Liver (tissue), 3 donors: ENCODE measurements around the gene OOSP4B.

Experiments
- FOXA1 ChIP-seq: IDR thresholded peaks from 2 replicates; pipeline ENCODE4 v1.6.1; 2016; ENCODE audit warnings: antibody characterized with exemption
- HNF4A ChIP-seq, 2 donors: conservative IDR thresholded peaks; 2 replicates each; pipeline ENCODE4 v1.6.1; 2016; ENCODE audit warnings: antibody characterized with exemption in 2 of 2, mild to moderate bottlenecking in 2 of 2
- JUND ChIP-seq, 2 donors: IDR thresholded peaks; 2 replicates each; pipeline ENCODE4 v1.6.1; 2016; ENCODE audit warnings: antibody characterized with exemption in 2 of 2
- RAD21 ChIP-seq, 2 donors: IDR thresholded peaks; 2 replicates each; pipeline ENCODE4 v1.6.1; 2016; ENCODE audit warnings: antibody characterized with exemption in 2 of 2, mild to moderate bottlenecking in 2 of 2
- SP1 ChIP-seq: IDR thresholded peaks from 2 replicates; pipeline ENCODE4 v1.6.1; 2018; ENCODE audit warnings: antibody characterized with exemption, mild to moderate bottlenecking
- TAF1 ChIP-seq: conservative IDR thresholded peaks from 2 replicates; pipeline ENCODE4 v1.6.1; 2016; ENCODE audit warnings: antibody characterized with exemption, mild to moderate bottlenecking
- YY1 ChIP-seq: IDR thresholded peaks from 2 replicates; pipeline ENCODE4 v1.6.1; 2016; ENCODE audit warnings: antibody characterized with exemption, mild to moderate bottlenecking
- TF ChIP-seq, protein P1 (sequence below): IDR thresholded peaks from 2 replicates; pipeline ENCODE4 v1.6.1; 2016; ENCODE audit warnings: antibody characterized with exemption
- TF ChIP-seq, protein P2 (sequence below): fragments of 150-350 bp; IDR thresholded peaks from 2 replicates; pipeline ENCODE4 v1.5.1; 2017; ENCODE audit warnings: improper control_type of control experiment, low read depth, low read length; ENCODE audit not compliant: missing input control
- TF ChIP-seq, protein P3 (sequence below): IDR thresholded peaks from 2 replicates; pipeline ENCODE4 v1.6.1; 2016; ENCODE audit warnings: antibody characterized with exemption
- donor health status: healthy.
- donor health status: healthy.

DNA sequence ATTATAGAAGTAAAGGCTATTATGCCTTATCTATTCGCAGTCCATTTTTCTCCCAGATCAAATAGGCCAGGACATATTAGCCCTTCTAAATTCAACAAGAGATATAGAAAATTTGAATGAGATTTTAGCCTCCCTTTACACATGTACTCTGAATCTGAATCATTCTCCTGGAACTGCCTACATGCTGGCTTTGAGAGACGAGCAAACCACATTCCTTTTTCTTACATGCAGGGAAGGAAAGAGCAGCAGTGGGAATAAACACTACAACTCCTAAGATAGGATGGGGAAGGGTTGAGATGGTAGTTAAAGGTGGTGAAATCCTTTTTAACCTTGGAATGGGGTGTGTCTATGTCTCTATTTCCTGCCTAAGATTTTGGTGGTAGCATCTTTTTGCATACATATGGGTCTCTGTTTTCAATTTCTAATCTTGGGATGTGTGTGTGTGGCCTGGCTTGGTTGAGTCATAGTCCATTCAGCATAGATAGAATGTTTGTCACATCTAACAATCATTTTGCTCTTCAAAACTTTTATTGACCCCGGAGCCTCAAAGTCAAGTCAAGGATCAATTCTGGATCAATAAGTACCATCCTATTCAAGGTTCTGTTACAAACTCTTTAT, 12.1 kb downstream of the OOSP4B start:
- TF ChIP-seq HNF4A (conservative IDR thresholded peaks at IDR 0.05) = no peak
- TF ChIP-seq, protein P1, sequence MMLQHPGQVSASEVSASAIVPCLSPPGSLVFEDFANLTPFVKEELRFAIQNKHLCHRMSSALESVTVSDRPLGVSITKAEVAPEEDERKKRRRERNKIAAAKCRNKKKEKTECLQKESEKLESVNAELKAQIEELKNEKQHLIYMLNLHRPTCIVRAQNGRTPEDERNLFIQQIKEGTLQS = no peak
- TF ChIP-seq, protein P2, sequence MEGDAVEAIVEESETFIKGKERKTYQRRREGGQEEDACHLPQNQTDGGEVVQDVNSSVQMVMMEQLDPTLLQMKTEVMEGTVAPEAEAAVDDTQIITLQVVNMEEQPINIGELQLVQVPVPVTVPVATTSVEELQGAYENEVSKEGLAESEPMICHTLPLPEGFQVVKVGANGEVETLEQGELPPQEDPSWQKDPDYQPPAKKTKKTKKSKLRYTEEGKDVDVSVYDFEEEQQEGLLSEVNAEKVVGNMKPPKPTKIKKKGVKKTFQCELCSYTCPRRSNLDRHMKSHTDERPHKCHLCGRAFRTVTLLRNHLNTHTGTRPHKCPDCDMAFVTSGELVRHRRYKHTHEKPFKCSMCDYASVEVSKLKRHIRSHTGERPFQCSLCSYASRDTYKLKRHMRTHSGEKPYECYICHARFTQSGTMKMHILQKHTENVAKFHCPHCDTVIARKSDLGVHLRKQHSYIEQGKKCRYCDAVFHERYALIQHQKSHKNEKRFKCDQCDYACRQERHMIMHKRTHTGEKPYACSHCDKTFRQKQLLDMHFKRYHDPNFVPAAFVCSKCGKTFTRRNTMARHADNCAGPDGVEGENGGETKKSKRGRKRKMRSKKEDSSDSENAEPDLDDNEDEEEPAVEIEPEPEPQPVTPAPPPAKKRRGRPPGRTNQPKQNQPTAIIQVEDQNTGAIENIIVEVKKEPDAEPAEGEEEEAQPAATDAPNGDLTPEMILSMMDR = no peak
- no peak for TF ChIP-seq SP1
- TF ChIP-seq FOXA1 = no peak
- no peak for TF ChIP-seq JUND (IDR thresholded peaks at IDR 0.05)
- TF ChIP-seq, protein P3, sequence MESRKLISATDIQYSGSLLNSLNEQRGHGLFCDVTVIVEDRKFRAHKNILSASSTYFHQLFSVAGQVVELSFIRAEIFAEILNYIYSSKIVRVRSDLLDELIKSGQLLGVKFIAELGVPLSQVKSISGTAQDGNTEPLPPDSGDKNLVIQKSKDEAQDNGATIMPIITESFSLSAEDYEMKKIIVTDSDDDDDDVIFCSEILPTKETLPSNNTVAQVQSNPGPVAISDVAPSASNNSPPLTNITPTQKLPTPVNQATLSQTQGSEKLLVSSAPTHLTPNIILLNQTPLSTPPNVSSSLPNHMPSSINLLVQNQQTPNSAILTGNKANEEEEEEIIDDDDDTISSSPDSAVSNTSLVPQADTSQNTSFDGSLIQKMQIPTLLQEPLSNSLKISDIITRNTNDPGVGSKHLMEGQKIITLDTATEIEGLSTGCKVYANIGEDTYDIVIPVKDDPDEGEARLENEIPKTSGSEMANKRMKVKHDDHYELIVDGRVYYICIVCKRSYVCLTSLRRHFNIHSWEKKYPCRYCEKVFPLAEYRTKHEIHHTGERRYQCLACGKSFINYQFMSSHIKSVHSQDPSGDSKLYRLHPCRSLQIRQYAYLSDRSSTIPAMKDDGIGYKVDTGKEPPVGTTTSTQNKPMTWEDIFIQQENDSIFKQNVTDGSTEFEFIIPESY = no peak
- no peak for TF ChIP-seq TAF1
- no peak for TF ChIP-seq YY1
- TF ChIP-seq RAD21 (IDR thresholded peaks at IDR 0.05) = no peak
